ENCODE data around the gene PIANP.

The PIANP gene

DNA sequence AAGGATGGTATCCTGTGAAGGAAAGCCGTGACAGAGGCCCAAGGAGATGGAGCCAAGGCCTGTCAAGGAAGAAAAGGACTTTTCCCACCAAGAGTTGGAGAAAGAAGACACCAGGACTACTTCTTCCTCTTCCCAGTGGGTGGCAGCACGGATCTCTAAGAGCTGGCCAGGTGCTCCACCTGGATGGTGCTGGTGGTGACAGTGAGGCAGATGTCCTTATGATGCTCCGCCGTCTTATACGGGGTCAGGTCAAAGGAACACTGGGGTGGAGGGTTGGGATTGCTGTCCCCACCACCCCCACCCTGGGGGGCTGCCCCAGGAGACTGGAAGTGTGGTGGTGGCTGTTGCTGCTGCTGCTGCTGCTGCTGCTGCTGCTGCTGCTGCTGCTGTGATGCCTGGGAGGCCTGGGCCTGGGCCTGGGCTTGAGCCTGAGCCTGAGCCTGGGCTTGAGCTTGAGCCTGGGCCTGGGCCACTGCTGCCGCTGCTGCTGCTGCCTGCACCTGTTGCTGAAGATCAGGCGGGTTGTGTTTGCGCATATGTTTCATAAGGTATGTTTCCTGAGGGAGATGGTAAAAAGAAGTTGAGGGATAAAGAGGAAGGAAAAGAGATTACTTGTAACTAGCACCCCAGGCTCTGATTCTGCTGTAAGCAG lies 32.9 kb downstream of the PIANP start:
- DNase-seq (ENCODE audit: low read depth, low spot score), result no peak
- no peak overlapping the region for H3K27ac ChIP-seq
- H3K9ac ChIP-seq (ENCODE audit: insufficient read length), result no peak overlapping the region
- H3K4me3 ChIP-seq, result no peak overlapping the region
- H3K9me3 ChIP-seq (ENCODE audit: low read depth, low read length), result no peaks in the 10 kb centered on the region
- H3K36me3 ChIP-seq (ENCODE audit: insufficient read depth, low read length), result peaks cover 66% of the 10 kb centered on the region
- no peak for TF ChIP-seq POLR2AphosphoS5 (IDR thresholded peaks at IDR 0.05; ENCODE audit: borderline replicate concordance, low read depth, low read length)
- TF ChIP-seq FOXP2 (optimal IDR thresholded peaks at IDR 0.05; ENCODE audit: control extremely low read depth, extremely low read length, insufficient read depth), result no peak
- TF ChIP-seq EZH2 (IDR thresholded peaks at IDR 0.05), result no peak

DNA sequence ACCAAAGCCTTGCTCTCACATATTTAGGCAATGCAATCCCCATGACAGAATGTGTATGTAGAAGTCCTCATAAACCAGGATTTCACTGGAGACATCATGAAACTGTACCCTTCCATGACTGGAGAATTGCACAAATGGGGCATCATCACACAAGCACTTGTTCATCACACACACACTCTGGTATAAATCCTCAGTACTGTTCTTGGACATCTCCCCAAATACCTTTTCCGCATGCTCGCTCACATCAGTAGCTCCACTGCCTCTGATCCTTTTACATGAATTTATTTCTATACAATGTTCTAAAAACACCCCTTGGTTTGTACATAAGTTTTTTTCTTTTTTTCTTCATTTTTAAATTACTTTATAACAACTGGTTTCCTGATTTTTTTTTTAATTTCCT lies 34.4 kb downstream of the PIANP start:
- DNase-seq (ENCODE audit: low read depth, low spot score), result no peak
- H3K36me3 ChIP-seq (ENCODE audit: insufficient read depth, low read length), result peaks cover 51% of the 10 kb centered on the region
- TF ChIP-seq POLR2AphosphoS5 (IDR thresholded peaks at IDR 0.05; ENCODE audit: borderline replicate concordance, low read depth, low read length), result no peak
- no peak for TF ChIP-seq EZH2 (IDR thresholded peaks at IDR 0.05)
- no peak for TF ChIP-seq FOXP2 (optimal IDR thresholded peaks at IDR 0.05; ENCODE audit: control extremely low read depth, extremely low read length, insufficient read depth)

DNA sequence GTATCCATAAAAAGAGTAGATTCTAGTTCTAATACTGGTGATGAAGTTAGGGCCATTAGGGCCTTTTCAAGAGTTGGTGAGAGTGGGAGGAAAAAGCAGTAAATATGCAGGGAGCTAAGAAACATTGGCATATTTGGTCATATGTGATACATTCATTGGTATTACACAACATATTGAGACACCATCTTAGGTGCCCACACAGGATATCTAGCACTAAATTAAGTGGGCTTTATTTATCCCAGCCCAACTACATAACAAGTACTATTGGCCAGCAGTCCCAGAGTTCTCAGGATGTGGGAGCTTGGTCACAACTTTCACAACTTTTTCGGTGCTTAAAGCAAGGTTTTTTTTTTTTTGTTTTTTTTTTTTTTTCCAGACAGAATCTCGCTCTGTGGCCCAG lies 35.7 kb downstream of the PIANP start:
- no peaks in the 10 kb centered on the region for H3K9me3 ChIP-seq (ENCODE audit: low read depth, low read length)
- no peak overlapping the region for H3K4me3 ChIP-seq
- no peak overlapping the region for H3K9ac ChIP-seq (ENCODE audit: insufficient read length)
- 0 out of 2 replicates have a peak overlapping the region, but pooled peaks have one; percentile 12 for H3K27ac ChIP-seq
- peaks cover 38% of the 10 kb centered on the region for H3K36me3 ChIP-seq (ENCODE audit: insufficient read depth, low read length)
- no peak for DNase-seq (ENCODE audit: low read depth, low spot score)
- TF ChIP-seq FOXP2 (optimal IDR thresholded peaks at IDR 0.05; ENCODE audit: control extremely low read depth, extremely low read length, insufficient read depth), result no peak

More for the DNA sequence above, 34.4 kb downstream of the PIANP start:
- no peak overlapping the region for H3K9ac ChIP-seq (ENCODE audit: insufficient read length)
- no peak overlapping the region for H3K4me3 ChIP-seq
- H3K9me3 ChIP-seq (ENCODE audit: low read depth, low read length), result no peaks in the 10 kb centered on the region
- no peak overlapping the region; the same call in 1 of the 2 replicates for H3K27ac ChIP-seq

DNA sequence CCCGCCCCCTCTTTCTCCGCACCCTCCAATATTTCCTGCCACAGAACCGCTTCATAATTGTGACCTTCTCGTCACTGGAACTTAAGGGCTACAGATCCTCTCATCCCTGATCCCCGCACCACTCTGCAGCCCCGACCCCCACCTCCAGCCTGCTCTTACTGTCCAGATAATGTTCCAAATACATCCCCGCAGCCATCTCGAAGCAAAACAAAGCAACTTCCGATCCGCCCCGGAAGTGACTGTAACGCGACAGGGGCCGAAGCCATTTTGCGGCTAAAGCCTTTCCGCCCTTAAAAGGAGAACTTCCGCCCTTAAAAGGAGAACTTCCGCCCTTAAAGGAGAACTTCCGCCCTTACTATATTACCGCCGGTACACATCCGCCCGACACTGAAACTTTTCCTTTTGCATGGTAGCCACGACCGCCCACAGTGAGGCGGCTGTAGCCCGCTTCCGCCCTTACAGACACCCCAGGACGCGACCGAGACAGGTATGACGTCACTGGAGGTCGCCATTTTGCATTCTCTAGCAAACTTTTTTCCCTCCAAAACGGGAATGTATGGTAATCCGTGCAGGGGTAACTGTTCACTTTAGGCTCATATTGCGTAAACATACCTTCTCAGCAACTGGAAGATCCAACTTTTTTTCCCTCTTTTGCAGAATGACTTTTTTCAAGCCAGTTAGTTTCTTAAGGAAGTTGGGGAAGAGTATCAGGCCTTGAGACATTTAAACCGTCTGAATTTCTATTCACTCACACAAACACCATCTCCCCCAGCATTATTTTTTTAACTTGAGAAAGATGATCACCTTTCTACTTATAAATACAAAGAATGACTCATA lies 37.5 kb downstream of the PIANP start, which contains the start of gene ING4:
TSS of gene ING4 (minus strand) at position 214 of the 837 bp plus-strand sequence. CDS start at position 196, 18 bp downstream.
- peak; percentile 96 for DNase-seq (ENCODE audit: low read depth, low spot score)
- TF ChIP-seq FOXP2 (optimal IDR thresholded peaks at IDR 0.05; ENCODE audit: control extremely low read depth, extremely low read length, insufficient read depth) (no peak), EZH2 (IDR thresholded peaks at IDR 0.05) (no peak), POLR2AphosphoS5 (IDR thresholded peaks at IDR 0.05; ENCODE audit: borderline replicate concordance, low read depth, low read length) (peak; percentile 65; the same call in 1 of the 2 replicates)
- peaks cover 20% of the 10 kb centered on the region for H3K36me3 ChIP-seq (ENCODE audit: insufficient read depth, low read length)
- peak within 1 kb of the TSS; percentile 99 for H3K27ac ChIP-seq
- no peaks in the 10 kb centered on the region for H3K9me3 ChIP-seq (ENCODE audit: low read depth, low read length)
- H3K4me3 ChIP-seq, result peak within 1 kb of the TSS; percentile 87
- H3K9ac ChIP-seq (ENCODE audit: insufficient read length), result peak within 1 kb of the TSS; percentile 85

DNA sequence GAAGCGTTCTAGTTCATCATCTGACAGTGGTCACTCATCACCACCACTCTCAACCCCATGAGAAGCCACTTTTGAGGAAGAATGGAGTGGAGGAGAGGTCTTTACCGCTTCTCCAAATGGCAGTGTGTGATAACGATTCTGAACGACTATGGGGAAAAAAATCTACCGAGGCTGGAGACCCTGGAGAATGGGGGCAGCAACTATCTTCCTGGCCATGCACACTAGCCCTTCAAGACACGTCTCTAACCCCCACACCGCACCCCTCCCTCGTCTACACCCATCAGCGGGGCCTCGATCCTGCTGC lies 38.1 kb downstream of the PIANP start:
- Histone ChIP-seq H3K9me3 (ENCODE audit: low read depth, low read length) (no peaks in the 10 kb centered on the region), H3K4me3 (peak overlapping the region; percentile 87), H3K9ac (ENCODE audit: insufficient read length) (peak overlapping the region; percentile 85), H3K36me3 (ENCODE audit: insufficient read depth, low read length) (peaks cover 15% of the 10 kb centered on the region), H3K27ac (peak overlapping the region; percentile 55; the same call in 1 of the 2 replicates)
- no peak for TF ChIP-seq EZH2 (IDR thresholded peaks at IDR 0.05)
- no peak for TF ChIP-seq FOXP2 (optimal IDR thresholded peaks at IDR 0.05; ENCODE audit: control extremely low read depth, extremely low read length, insufficient read depth)
- no peak for TF ChIP-seq POLR2AphosphoS5 (IDR thresholded peaks at IDR 0.05; ENCODE audit: borderline replicate concordance, low read depth, low read length)
- no peak for DNase-seq (ENCODE audit: low read depth, low spot score)

DNA sequence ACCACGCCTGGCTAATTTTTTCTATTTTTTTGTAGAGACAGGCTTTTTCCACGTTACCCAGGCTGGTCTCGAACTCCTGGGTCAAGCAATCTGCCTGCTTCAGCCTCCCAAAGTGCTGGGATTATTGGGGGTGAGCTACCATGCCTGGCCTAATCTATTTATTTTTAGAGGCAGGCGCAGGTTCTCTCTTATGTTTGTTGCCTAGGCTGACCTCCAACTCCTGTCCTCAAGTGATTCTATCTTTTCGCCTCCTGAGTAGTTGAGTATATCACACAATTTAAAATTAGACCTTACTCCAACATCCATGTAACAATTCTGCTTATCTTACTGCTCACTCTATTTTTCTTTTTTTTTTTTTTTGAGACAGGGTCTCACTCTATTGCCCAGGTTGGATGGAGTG lies 46.6 kb downstream of the PIANP start:
- no peak overlapping the region for H3K9ac ChIP-seq (ENCODE audit: insufficient read length)
- DNase-seq (ENCODE audit: low read depth, low spot score), result no peak
- TF ChIP-seq POLR2AphosphoS5 (IDR thresholded peaks at IDR 0.05; ENCODE audit: borderline replicate concordance, low read depth, low read length), result no peak
- TF ChIP-seq EZH2 (IDR thresholded peaks at IDR 0.05), result no peak
- TF ChIP-seq FOXP2 (optimal IDR thresholded peaks at IDR 0.05; ENCODE audit: control extremely low read depth, extremely low read length, insufficient read depth), result no peak
- H3K27ac ChIP-seq, result no peak overlapping the region
- no peak overlapping the region for H3K4me3 ChIP-seq
- H3K36me3 ChIP-seq (ENCODE audit: insufficient read depth, low read length), result peaks cover 17% of the 10 kb centered on the region; the same call in 1 of the 2 replicates
- H3K9me3 ChIP-seq (ENCODE audit: low read depth, low read length), result no peaks in the 10 kb centered on the region

DNA sequence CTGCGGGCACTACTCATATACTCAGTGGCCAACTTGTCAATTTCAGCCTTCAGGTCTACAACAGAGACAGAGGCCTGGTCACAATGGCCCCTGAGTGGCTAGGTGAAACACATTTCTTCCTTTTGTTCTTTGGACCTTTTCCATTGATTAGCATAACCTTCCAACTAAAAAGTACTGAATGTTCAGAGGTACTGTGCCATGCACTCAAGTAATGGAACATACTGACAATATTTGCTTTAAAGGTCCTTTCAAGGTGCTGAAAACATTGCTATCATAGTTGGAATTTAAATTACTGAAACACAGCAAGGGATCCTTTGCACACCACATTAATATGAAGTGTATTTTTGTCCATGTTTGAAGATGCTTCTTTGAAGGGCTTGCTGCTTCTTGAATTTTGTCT lies 47.3 kb downstream of the PIANP start:
- Histone ChIP-seq H3K4me3 (no peak overlapping the region), H3K9me3 (ENCODE audit: low read depth, low read length) (no peaks in the 10 kb centered on the region), H3K9ac (ENCODE audit: insufficient read length) (no peak overlapping the region), H3K27ac (no peak overlapping the region), H3K36me3 (ENCODE audit: insufficient read depth, low read length) (peaks cover 17% of the 10 kb centered on the region; the same call in 1 of the 2 replicates)
- TF ChIP-seq POLR2AphosphoS5 (IDR thresholded peaks at IDR 0.05; ENCODE audit: borderline replicate concordance, low read depth, low read length), result no peak
- no peak for TF ChIP-seq FOXP2 (optimal IDR thresholded peaks at IDR 0.05; ENCODE audit: control extremely low read depth, extremely low read length, insufficient read depth)
- no peak for TF ChIP-seq EZH2 (IDR thresholded peaks at IDR 0.05)
- DNase-seq (ENCODE audit: low read depth, low spot score), result no peak

DNA sequence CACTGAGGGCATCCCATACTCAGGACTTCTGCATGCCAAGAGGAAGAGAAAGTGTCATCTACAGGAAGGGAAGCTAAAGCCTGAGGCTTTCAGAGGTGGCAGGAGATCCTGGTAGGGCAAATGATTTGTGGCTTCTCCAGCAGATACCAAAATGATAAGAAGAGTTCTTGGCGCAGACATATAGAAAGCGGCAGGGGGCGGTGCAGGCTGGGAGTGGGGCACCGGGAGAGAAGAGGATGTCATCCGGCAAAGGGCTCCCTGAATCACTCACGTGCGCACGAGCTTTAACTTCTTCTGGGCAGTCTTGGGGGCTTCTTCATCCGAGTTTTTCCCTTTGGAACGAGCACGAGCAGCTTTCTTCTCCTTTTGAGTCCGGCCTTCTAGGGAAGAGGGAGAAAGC lies 48.2 kb downstream of the PIANP start:
- TF ChIP-seq EZH2 (IDR thresholded peaks at IDR 0.05) (no peak), FOXP2 (optimal IDR thresholded peaks at IDR 0.05; ENCODE audit: control extremely low read depth, extremely low read length, insufficient read depth) (no peak), POLR2AphosphoS5 (IDR thresholded peaks at IDR 0.05; ENCODE audit: borderline replicate concordance, low read depth, low read length) (no peak)
- no peak overlapping the region for H3K27ac ChIP-seq
- H3K9ac ChIP-seq (ENCODE audit: insufficient read length), result no peak overlapping the region
- peaks cover 17% of the 10 kb centered on the region; the same call in 1 of the 2 replicates for H3K36me3 ChIP-seq (ENCODE audit: insufficient read depth, low read length)
- DNase-seq (ENCODE audit: low read depth, low spot score), result no peak
- H3K9me3 ChIP-seq (ENCODE audit: low read depth, low read length), result no peaks in the 10 kb centered on the region
- no peak overlapping the region for H3K4me3 ChIP-seq

Measured in SK-N-MC (cell line).